HG02852 (cell line): Measurements from ENCODE around the gene AGPAT4.
A peak's percentile ranks its signal among the peaks of the same experiment; 100 is the strongest.
"Not testable (repeated sequence)": the region's sequence is repeated elsewhere in the genome, so short reads cannot be mapped to it uniquely, and the experiment has no call there.

Source experiments
- ATAC-seq: cut with Tn5 transposase; IDR thresholded peaks from one replicate; pipeline ENCODE4 v1.9.1; 2021; ENCODE audit warnings: mild to moderate bottlenecking, moderate library complexity; ENCODE audit not compliant: unreplicated experiment

AGPAT4 gene

DNA sequence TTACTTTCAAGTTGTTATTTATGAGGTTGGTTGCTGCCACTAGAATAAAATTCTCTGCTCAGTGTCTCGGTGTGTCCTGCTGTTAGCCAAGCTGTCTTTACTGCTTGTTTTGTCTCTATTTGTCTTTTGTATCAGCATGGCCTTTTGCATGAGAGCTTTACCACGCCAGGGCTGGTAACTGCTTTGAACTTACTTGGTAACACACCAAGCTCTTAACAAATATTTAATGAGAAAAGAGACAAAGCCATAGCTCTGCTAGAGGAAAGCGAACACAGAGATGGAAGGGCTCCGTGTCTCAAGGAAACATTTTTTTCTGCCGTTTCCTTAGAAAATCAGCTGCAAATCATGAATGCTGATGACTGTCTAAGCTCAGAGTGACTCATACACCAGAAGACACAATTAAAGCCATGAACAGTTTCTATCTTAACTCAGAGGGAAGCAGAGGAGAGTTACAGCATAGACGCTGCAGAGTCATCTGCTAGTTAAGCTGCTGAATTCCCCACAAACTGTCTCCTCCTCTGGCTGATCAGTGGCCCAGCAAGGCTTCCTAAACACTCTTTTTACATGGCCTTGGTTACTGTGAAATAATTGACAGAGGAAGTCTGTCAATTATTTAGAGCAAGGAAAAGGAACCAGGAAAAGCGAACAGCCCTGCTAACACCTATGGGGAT is 44.8 kb downstream of the AGPAT4 start:
- ATAC-seq, result peak; percentile 61

DNA sequence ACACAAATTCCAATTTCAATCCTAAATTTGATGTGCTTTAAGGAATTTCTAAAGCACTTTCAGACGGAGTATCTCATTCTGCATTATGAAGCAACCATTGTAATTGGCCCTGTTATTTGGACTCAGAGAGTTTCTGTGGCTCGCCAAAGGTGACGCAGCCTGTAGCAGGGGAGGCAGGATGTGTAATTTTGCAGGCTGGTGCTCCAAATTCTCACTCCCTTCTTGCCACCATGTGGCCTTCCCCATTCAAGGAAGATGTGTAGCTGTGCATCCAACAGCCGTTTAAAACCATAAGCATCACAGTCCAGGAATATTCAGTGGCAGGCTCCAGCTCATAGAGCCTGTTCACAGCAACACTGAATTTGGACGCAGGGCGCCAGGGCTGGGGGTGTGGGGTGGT is 45.8 kb downstream of the AGPAT4 start:
- no peak for ATAC-seq

- no peak for ATAC-seq
These were observed 46.6 kb downstream of the AGPAT4 start for GRCh38 chr6:161227004-161227960.

GRCh38 chr6:161226009-161226964 is 47.6 kb downstream of the AGPAT4 start:
- ATAC-seq, result peak; percentile 44

DNA sequence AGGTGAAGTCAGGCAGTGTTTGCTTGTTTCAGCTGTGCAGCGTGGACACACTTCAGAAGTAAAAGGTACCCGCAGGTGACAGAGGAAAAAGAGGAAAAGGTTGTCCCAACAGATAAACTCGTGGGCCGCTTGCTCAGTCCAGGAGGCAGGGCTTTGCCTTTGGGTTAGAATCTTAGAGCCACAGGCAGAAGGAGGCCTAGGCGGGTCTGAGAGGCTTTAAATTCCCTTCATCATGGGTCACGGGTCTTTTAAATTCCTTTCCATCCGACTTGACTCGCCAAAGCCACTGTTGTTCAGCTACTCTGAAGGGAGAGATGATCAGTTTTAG is 48.2 kb downstream of the AGPAT4 start:
- ATAC-seq, result no peak

DNA sequence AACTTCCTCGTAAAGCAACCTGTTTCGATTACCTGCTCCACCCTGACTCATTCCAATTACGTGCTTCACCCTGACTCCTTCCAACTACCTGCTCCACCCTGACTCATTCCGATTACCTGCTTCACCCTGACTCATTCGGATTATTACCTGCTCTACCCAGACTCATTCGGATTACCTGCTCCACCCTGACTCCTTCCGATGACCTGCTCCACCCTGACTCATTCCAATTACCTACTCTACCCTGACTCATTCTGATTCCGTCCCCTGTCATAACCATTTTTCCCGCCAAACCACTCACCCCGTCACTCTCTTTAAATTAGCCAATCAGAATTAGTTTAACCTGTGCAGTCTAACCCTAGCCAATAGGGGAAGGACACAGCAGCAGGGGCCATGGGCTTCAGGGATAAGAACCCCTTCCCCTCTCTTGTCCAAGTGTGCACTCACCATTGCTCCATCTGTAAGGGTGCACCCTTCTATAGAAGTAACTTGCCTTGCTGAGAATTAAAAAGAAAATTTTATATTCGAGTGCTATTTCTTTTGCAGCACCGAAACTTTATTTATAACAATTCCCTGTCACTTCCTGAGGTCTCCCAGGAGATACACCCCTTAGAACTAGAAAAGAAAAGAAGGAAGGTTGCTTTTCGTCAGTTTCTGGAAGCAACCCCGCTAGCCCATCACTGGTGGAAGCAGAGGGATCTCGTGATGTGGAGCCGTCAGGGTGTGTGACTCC is 48.7 kb downstream of the AGPAT4 start:
- not testable (repeated sequence) for ATAC-seq

DNA sequence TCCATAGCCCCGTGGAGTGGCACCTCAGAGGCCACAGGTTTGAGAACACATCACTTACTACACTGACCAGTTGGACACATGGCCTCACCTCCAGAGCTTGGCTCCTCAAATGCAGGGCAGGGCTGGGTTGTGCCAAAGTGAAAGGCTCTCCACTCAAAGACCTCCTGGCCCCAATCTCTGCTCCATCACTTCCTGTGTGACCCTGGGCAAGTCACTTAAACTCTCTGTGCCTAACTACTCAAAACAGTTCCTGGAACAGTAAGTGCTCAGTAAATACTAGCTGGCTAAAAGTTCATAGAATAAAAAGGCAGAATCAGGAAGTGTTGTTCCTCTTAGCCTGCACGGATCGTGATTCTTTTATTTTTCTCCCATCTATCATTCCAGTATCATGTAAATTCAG is 50.2 kb downstream of the AGPAT4 start:
- no peak for ATAC-seq

DNA sequence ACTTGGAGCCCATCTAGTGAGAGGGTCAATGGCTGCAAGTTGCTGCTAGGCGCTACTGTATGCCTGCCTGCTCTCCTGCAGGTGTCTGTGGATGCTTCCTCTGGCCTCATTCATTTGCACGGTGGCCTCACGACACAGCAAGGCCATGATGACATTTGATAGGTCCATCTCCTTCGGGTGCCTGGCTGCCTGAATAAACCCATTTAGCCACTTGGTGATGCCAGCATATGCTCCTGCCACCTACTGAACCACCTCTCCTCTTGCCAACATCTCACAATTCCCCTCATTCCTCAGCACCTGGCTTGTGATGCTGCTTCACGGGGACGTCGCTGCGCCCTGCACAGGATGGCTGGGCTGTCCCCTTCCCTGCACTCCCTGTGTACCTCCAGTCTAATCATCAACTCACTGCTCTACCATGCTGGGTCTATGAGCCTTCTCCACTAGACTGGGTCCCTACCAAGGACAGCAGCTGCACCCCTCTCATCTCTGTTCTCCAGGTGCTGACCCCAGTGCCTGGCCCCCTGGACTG is 51.1 kb downstream of the AGPAT4 start:
- no peak for ATAC-seq

- ATAC-seq, result no peak
These were observed 53.5 kb downstream of the AGPAT4 start for GRCh38 chr6:161220346-161220745.

GRCh38 chr6:161219680-161220079 is 54.2 kb downstream of the AGPAT4 start:
- no peak for ATAC-seq

DNA sequence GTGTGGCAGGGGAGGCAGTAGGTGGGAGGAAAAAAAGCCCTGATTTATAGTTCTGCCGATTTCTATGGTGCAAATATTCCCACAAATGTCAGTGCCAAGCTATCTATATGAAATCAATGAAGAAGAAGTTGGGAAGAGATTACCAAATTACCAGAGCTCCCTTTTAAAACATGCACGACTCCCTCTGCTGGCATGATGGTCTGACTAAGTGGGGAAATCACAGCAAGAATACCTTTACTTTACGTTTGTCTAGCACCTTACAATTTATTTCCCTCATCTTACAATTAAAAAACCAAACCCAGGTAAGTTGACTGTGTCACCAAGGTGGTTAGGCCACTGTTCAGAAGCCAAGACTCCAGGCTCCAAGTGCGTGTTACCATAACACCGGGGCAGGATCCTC is 55.6 kb downstream of the AGPAT4 start:
- ATAC-seq, result no peak

DNA sequence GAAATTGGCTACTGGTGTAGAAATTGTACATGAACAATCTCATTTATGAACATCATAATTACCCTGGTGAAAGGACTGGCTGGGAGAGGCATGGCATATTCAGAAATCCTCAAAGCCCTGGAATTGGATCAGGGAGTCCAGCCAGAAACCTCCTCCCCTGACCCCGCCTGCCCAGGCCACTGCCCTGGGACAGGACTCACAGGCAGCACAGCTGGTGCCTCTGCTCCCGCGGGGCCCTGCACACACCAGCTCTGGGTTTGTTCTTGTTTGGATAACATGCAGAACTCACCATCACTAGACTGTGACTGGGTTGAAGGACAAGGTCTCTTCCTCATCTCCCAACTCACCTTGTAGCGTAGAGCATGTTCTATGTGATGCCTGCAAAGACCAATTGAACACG is 56.2 kb downstream of the AGPAT4 start:
- ATAC-seq, result no peak

- no peak for ATAC-seq
These were observed 57.1 kb downstream of the AGPAT4 start for GRCh38 chr6:161216616-161217205.

DNA sequence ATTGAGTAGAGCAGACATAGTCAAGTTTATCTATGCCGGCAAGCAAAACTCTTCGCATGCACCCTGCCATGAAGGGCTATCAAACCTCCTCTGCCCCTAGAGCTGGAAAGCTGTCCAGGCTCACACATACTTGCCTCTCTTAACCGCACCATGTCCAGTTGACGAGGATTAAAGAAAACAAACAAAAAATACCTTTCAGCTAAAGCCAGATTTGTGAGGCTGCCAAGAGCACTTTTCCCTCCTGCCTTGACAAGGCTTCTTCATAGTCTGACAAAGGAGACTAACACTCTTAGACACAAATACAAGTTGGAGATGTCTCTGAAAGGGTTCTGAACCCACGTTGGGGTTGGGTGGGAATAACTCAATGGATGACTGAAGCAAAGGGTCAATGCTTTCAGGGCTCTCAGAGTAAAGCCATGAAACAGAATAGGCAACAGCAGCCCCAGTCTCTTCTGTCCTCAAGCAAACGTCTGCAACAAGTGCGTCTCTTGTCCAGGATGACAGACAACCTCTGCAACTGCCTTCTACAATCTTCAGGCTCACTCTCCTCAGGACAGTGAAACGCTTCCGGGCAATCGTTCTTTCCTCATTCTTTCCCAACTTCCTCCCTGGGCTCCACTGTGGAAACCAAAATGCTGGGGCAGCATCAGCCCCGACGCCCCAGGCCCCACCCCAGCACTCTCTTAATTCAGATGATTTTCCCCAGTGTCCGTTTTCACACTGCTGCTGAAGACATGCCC is 57.8 kb downstream of the AGPAT4 start:
- no peak for ATAC-seq

DNA sequence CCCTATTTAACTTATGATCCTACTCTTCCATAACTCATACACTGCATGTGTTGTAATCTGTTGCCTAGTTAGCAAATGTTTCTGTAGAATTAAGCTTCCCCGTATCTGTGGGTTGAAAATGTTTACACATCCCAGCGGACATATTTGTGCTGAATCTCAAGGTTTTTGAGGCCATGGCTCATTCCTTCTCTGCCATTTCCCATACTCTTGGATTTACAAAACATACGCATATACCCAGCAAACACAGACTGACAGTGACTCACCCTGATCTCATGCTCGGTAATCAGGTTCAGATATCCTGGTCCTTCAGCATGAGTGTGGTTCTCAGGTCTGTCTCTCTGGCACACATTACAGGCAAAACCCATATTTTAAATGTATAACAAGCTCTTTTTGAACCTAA is 58.7 kb downstream of the AGPAT4 start:
- no peak for ATAC-seq

DNA sequence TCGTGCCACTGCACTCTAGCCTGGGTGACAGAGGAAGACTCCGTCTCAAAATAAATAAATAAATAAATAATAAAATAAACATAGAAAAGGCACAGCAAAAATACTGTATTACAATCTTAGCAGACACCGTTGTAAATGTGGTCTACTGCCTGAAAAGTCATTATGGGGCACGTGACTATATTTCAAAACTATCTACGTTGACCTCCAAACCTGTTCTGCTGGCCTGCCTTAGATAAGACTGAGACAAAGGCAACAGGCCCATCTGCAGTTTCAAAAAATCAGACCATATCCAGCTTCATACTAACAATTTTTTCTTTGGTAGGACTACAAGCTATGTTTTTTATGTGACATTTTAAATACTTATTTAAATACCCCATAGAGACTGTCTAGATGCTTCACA is 59.1 kb downstream of the AGPAT4 start:
- ATAC-seq, result no peak

GRCh38 chr6:161212902-161213301 is 61.0 kb downstream of the AGPAT4 start:
- ATAC-seq, result no peak

- no peak for ATAC-seq
These were observed 62.4 kb downstream of the AGPAT4 start for GRCh38 chr6:161211380-161212035.

- no peak for ATAC-seq
These were observed 63.0 kb downstream of the AGPAT4 start for GRCh38 chr6:161210857-161211256.
